Measurements from ENCODE around the gene MERTK. TPM values are rescaled to one million over a fixed set of nuclear protein-coding genes. Genes with fewer than 3 reads are reported as not detected.
A peak's percentile ranks its signal among the peaks of the same experiment; 100 is the strongest.

The MERTK gene
- polyA plus RNA-seq, 1 of the 3 experiments (the other 2 are of a cell fraction): 9.6 TPM

DNA sequence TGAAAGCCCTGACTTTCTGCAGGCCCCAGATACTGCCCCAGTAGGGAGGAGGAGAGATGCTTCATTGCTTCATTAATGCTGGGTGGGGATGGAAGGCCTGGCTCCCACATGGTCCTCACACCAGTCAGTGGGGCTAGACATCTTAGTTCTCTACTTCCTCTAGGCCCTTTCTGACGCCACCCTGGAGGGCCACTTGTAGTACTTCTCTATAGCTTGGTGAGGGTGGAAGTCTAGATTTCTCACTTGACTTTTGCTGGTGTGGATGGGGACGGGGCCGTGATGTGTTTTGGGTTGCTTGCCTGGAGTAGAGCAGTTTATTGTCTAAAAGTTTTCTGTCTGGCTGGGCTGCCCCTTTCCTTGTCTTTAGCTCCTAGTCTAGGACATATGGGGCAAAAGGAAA lies 18.7 kb downstream of the MERTK start:
- no peak overlapping the region for H3K9ac ChIP-seq
- TF ChIP-seq TCF12 (IDR thresholded peaks at IDR 0.05) (no peak), TEAD4 (IDR thresholded peaks at IDR 0.05; ENCODE audit: borderline replicate concordance, insufficient read depth) (no peak), FOXM1 (IDR thresholded peaks at IDR 0.05; ENCODE audit: low read depth) (no peak), TAF1 (IDR thresholded peaks at IDR 0.05; ENCODE audit: borderline replicate concordance, low read depth, low read length) (no peak), MAX (IDR thresholded peaks at IDR 0.05; ENCODE audit: low read depth) (no peak), SMC3 (IDR thresholded peaks at IDR 0.05; ENCODE audit: low read depth, low read length) (no peak), CHD2 (IDR thresholded peaks at IDR 0.05; ENCODE audit: low read length, partially characterized antibody) (no peak), RXRA (IDR thresholded peaks at IDR 0.05; ENCODE audit: borderline replicate concordance, low read depth) (no peak), CTCF (IDR thresholded peaks at IDR 0.05) (no peak), YY1 (IDR thresholded peaks at IDR 0.05; ENCODE audit: low read depth) (no peak), GATA2 (CRISPR knock-in tag; IDR thresholded peaks at IDR 0.05) (no peak)
- TF ChIP-seq, protein P1, sequence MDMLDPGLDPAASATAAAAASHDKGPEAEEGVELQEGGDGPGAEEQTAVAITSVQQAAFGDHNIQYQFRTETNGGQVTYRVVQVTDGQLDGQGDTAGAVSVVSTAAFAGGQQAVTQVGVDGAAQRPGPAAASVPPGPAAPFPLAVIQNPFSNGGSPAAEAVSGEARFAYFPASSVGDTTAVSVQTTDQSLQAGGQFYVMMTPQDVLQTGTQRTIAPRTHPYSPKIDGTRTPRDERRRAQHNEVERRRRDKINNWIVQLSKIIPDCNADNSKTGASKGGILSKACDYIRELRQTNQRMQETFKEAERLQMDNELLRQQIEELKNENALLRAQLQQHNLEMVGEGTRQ (IDR thresholded peaks at IDR 0.05; ENCODE audit: borderline replicate concordance, low read depth, low read length): no peak
- TF ChIP-seq, protein P2, sequence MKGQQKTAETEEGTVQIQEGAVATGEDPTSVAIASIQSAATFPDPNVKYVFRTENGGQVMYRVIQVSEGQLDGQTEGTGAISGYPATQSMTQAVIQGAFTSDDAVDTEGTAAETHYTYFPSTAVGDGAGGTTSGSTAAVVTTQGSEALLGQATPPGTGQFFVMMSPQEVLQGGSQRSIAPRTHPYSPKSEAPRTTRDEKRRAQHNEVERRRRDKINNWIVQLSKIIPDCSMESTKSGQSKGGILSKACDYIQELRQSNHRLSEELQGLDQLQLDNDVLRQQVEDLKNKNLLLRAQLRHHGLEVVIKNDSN (IDR thresholded peaks at IDR 0.05; ENCODE audit: borderline replicate concordance, low read depth): no peak
- no peak overlapping the region for H3K4me3 ChIP-seq (ENCODE audit: low read depth in 2 of 2, low read length in 1 of 2)
- no peak overlapping the region for H3K4me2 ChIP-seq
- H3K36me3 ChIP-seq (replicated peaks in 1 of 2; ENCODE audit: control insufficient read depth in 1 of 2, insufficient read depth in 2 of 2, low read length in 1 of 2): no peaks in the 10 kb centered on the region
- no peaks in the 10 kb centered on the region for H3K27me3 ChIP-seq (ENCODE audit: insufficient read depth)
- ChIA-PET POLR2A (no interaction called here), CTCF (no interaction called here)
- WGBS (ENCODE audit: low lambda C conversion rate): 63% methylated on average over 3 of the region's 3 CpGs
- no peak overlapping the region for H2AFZ ChIP-seq (ENCODE audit: low read depth)
- H3K27ac ChIP-seq (ENCODE audit: low read depth in 2 of 2, low read length in 1 of 2): no peak overlapping the region
- peaks cover 13 to 28% of the 10 kb centered on the region in 2 experiments for H3K4me1 ChIP-seq (ENCODE audit: control insufficient read depth in 1 of 2, insufficient read depth in 2 of 2, low read depth in 1 of 2, low read length in 1 of 2)
- H3F3A ChIP-seq (replicated peaks; ENCODE audit: insufficient read depth): peaks cover 6% of the 10 kb centered on the region
- H3K79me2 ChIP-seq (ENCODE audit: insufficient read depth): no peaks in the 10 kb centered on the region
- no peak for DNase-seq
- H3K9me3 ChIP-seq: no peaks in the 10 kb centered on the region
- no peaks in the 10 kb centered on the region for H3K9me2 ChIP-seq
- H4K20me1 ChIP-seq (ENCODE audit: insufficient read depth): peaks cover 6% of the 10 kb centered on the region; the same call in 1 of the 2 replicates

- CTCF ChIA-PET: interaction anchor here (1.0 to 2.0 kb wide), 6 partner anchors 9 to 31 kb away, joined by 3 to 6 read pairs (median 5); no protein-coding TSS in a partner anchor
- H3K27me3 ChIP-seq (ENCODE audit: insufficient read depth): no peaks in the 10 kb centered on the region
- no peak overlapping the region for H3K9ac ChIP-seq
- no peak overlapping the region for H3K4me3 ChIP-seq (ENCODE audit: low read depth in 2 of 2, low read length in 1 of 2)
- peak overlapping the region; percentile 45; the same call in 1 of the 2 replicates for H3K4me2 ChIP-seq
- peak; percentile 62 for DNase-seq
- no peaks in the 10 kb centered on the region for H3K79me2 ChIP-seq (ENCODE audit: insufficient read depth)
- H3K4me1 ChIP-seq (ENCODE audit: control insufficient read depth in 1 of 2, insufficient read depth in 2 of 2, low read depth in 1 of 2, low read length in 1 of 2): peaks cover 13 to 38% of the 10 kb centered on the region in 2 experiments
- H3F3A ChIP-seq (replicated peaks; ENCODE audit: insufficient read depth): peaks cover 6% of the 10 kb centered on the region
- H3K9me2 ChIP-seq: no peaks in the 10 kb centered on the region
- 38% methylated on average over 1 of the region's 1 CpG for WGBS (ENCODE audit: low lambda C conversion rate)
- H3K36me3 ChIP-seq (replicated peaks in 1 of 2; ENCODE audit: control insufficient read depth in 1 of 2, insufficient read depth in 2 of 2, low read length in 1 of 2): no peaks in the 10 kb centered on the region
- H2AFZ ChIP-seq (ENCODE audit: low read depth): no peak overlapping the region
- POLR2A ChIA-PET: no interaction called here
- H3K27ac ChIP-seq (ENCODE audit: low read depth in 2 of 2, low read length in 1 of 2): peak overlapping the region in 1 of 2 experiments; percentile 72; a peak in 2 of 4 replicates
- no peaks in the 10 kb centered on the region for H3K9me3 ChIP-seq
- peaks cover 6% of the 10 kb centered on the region; the same call in 1 of the 2 replicates for H4K20me1 ChIP-seq (ENCODE audit: insufficient read depth)
- TF ChIP-seq GABPA (IDR thresholded peaks at IDR 0.05; ENCODE audit: low read depth): no peak; the same call in 1 of the 2 replicates
- peak; percentile 96 for TF ChIP-seq RXRA (IDR thresholded peaks at IDR 0.05; ENCODE audit: borderline replicate concordance, low read depth)
- peak; percentile 82 to 85 for TF ChIP-seq EP300 (IDR thresholded peaks at IDR 0.05; ENCODE audit: borderline replicate concordance in 1 of 2, low read depth in 1 of 2, low read length in 1 of 2)
- peak; percentile 92 for TF ChIP-seq JUND (IDR thresholded peaks at IDR 0.05)
- no peak for TF ChIP-seq MEF2A (IDR thresholded peaks at IDR 0.05; ENCODE audit: borderline replicate concordance, low read depth)
- TF ChIP-seq, protein P3, sequence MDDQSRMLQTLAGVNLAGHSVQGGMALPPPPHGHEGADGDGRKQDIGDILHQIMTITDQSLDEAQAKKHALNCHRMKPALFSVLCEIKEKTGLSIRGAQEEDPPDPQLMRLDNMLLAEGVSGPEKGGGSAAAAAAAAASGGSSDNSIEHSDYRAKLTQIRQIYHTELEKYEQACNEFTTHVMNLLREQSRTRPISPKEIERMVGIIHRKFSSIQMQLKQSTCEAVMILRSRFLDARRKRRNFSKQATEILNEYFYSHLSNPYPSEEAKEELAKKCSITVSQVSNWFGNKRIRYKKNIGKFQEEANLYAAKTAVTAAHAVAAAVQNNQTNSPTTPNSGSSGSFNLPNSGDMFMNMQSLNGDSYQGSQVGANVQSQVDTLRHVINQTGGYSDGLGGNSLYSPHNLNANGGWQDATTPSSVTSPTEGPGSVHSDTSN (IDR thresholded peaks at IDR 0.05): peak; percentile 93
- TF ChIP-seq, protein P2 (IDR thresholded peaks at IDR 0.05; ENCODE audit: borderline replicate concordance, low read depth): no peak
Observed at GRCh38 chr2:111918383-111918806, 20.0 kb downstream of the MERTK start.

Data from SK-N-SH (cell line).